ENCODE results near the gene ANKK1. TPM values are rescaled to one million over a fixed set of nuclear protein-coding genes. Genes with fewer than 3 reads are reported as not detected.

ANKK1 gene
- total and polyA plus RNA-seq, 2 experiments from 2014 or later, result 0.13 to 0.43 TPM

DNA sequence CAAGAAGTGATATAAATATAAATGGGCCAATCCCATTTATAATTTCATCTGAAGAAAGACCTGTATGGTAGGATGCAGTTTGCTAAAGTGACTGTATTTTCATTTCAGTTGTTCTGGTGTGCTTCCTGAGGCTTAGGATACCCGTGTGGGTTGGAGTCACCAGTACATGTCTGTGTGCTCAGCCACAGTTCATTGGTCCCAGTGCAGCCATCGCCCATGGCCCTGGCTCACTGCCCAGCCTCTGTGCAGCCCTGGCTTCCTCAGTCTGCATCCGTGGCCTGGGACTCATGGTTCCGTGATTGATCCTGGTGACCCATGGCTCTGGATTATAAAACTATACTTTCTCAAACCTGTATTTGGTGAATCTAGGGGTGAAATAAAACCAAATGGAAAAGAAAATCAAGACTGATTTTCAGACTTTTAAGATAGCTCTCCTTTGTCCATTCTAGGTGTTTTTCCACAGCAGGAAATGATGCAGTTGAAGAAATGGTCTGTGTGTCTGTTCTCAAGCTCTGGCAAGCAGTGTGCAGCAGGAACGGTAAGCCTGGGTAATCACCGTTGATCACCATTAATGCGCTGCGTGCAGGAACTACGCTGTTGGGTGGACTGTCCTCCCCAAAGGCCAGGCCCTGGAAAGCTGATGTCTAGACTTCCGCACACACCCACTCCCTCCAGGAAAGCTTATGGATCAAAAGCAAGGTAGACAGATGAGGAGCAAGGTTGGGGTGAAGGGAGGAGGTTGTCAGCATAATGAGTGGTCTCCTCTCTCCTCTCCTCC, 46.0 kb upstream of the ANKK1 start:
- Histone ChIP-seq H3K27ac (no peak overlapping the region), H3K9me2 (replicated peaks; ENCODE audit: insufficient read depth) (no peaks in the 10 kb centered on the region), H4K20me1 (ENCODE audit: insufficient read depth, poor library complexity, severe bottlenecking) (no peaks in the 10 kb centered on the region), H3K4me2 (no peak overlapping the region), H3K9me3 (ENCODE audit: low read depth) (no peaks in the 10 kb centered on the region), H3K4me3 (no peak overlapping the region), H3K4me1 (ENCODE audit: insufficient read depth) (peaks cover 8% of the 10 kb centered on the region), H3K79me2 (no peaks in the 10 kb centered on the region), H2AFZ (no peak overlapping the region), H3K27me3 (no peaks in the 10 kb centered on the region), H3K36me3 (replicated peaks; ENCODE audit: insufficient read depth, low read depth) (no peaks in the 10 kb centered on the region)
- DNase-seq (ENCODE audit: low spot score), result no peak
- TF ChIP-seq EZH2phosphoT487 (IDR thresholded peaks at IDR 0.05; ENCODE audit: low read depth, severe bottlenecking, unreplicated experiment), result no peak
- TF ChIP-seq EZH2 (IDR thresholded peaks at IDR 0.05; ENCODE audit: borderline replicate concordance), result no peak
- TF ChIP-seq, protein P1, sequence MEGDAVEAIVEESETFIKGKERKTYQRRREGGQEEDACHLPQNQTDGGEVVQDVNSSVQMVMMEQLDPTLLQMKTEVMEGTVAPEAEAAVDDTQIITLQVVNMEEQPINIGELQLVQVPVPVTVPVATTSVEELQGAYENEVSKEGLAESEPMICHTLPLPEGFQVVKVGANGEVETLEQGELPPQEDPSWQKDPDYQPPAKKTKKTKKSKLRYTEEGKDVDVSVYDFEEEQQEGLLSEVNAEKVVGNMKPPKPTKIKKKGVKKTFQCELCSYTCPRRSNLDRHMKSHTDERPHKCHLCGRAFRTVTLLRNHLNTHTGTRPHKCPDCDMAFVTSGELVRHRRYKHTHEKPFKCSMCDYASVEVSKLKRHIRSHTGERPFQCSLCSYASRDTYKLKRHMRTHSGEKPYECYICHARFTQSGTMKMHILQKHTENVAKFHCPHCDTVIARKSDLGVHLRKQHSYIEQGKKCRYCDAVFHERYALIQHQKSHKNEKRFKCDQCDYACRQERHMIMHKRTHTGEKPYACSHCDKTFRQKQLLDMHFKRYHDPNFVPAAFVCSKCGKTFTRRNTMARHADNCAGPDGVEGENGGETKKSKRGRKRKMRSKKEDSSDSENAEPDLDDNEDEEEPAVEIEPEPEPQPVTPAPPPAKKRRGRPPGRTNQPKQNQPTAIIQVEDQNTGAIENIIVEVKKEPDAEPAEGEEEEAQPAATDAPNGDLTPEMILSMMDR (IDR thresholded peaks at IDR 0.05; ENCODE audit: poor library complexity), result no peak
- 85% methylated on average over 10 of the region's 10 CpGs for WGBS (ENCODE audit: low lambda C conversion rate, missing lambda C conversion rate)

DNA sequence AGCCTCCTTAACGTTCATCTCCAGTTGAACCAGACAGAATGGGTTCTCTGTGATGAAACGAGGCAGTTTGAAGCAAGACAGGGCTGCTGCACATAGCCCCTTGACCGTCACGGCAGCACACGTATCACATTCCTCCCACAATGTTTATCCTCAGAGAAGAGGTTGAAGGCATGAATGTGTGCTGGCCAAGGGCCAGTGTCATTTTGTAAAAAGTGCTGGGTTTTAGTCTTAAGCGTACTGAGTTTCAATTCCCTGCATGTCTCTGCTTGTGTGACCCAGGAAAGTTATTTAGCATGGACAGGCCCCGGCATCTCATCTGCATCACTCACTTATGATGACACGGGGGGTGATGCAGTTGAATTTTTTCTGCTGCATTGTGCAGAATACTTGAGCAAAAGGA, 41.6 kb upstream of the ANKK1 start:
- Histone ChIP-seq H3K9me3 (ENCODE audit: low read depth) (no peaks in the 10 kb centered on the region), H3K9me2 (replicated peaks; ENCODE audit: insufficient read depth) (no peaks in the 10 kb centered on the region), H2AFZ (no peak overlapping the region), H3K4me2 (peak overlapping the region; percentile 17), H3K4me1 (ENCODE audit: insufficient read depth) (no peaks in the 10 kb centered on the region), H3K27ac (peak overlapping the region; percentile 27), H3K27me3 (no peaks in the 10 kb centered on the region), H3K79me2 (no peaks in the 10 kb centered on the region), H4K20me1 (ENCODE audit: insufficient read depth, poor library complexity, severe bottlenecking) (no peaks in the 10 kb centered on the region), H3K36me3 (replicated peaks; ENCODE audit: insufficient read depth, low read depth) (no peaks in the 10 kb centered on the region), H3K4me3 (no peak overlapping the region)
- 46% methylated on average over 8 of the region's 8 CpGs for WGBS (ENCODE audit: low lambda C conversion rate, missing lambda C conversion rate)
- DNase-seq (ENCODE audit: low spot score), result peak; percentile 21
- TF ChIP-seq, protein P1 (IDR thresholded peaks at IDR 0.05; ENCODE audit: poor library complexity), result no peak
- TF ChIP-seq EZH2 (IDR thresholded peaks at IDR 0.05; ENCODE audit: borderline replicate concordance) (no peak), EZH2phosphoT487 (IDR thresholded peaks at IDR 0.05; ENCODE audit: low read depth, severe bottlenecking, unreplicated experiment) (no peak)

DNA sequence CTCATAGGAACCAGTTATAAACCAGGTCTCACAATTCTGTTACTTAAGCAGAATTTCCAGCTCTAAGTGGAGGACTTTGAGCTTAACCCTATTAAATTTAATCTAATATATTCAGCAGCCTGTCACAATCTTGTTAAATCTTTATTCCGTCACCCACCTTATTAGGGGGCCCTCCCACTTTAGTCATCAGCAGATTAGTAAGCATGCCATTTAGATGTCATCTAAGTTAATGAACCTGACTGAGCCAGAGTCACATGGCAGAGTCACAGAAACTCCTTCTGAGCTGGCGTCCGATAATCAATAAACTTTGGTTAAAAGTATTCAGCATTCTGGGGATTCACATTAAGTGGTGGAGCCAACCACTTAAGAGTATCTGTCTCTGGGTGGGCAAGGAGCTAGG, 38.1 kb upstream of the ANKK1 start:
- Histone ChIP-seq H3K27me3 (no peaks in the 10 kb centered on the region), H3K4me3 (no peak overlapping the region), H4K20me1 (ENCODE audit: insufficient read depth, poor library complexity, severe bottlenecking) (no peaks in the 10 kb centered on the region), H3K36me3 (replicated peaks; ENCODE audit: insufficient read depth, low read depth) (peaks cover 3% of the 10 kb centered on the region), H3K79me2 (no peaks in the 10 kb centered on the region), H3K4me2 (no peak overlapping the region), H3K9me3 (ENCODE audit: low read depth) (no peaks in the 10 kb centered on the region), H3K27ac (no peak overlapping the region), H3K4me1 (ENCODE audit: insufficient read depth) (no peaks in the 10 kb centered on the region), H3K9me2 (replicated peaks; ENCODE audit: insufficient read depth) (no peaks in the 10 kb centered on the region), H2AFZ (no peak overlapping the region)
- TF ChIP-seq, protein P1 (IDR thresholded peaks at IDR 0.05; ENCODE audit: poor library complexity), result no peak
- TF ChIP-seq EZH2 (IDR thresholded peaks at IDR 0.05; ENCODE audit: borderline replicate concordance), result no peak
- no peak for TF ChIP-seq EZH2phosphoT487 (IDR thresholded peaks at IDR 0.05; ENCODE audit: low read depth, severe bottlenecking, unreplicated experiment)
- no peak for DNase-seq (ENCODE audit: low spot score)
- WGBS (ENCODE audit: low lambda C conversion rate, missing lambda C conversion rate), result 89% methylated on average over 3 of the region's 3 CpGs

All from hepatocyte (in vitro differentiated cells).